ENCODE measurements around the gene AQR.
"Not testable (repeated sequence)": the region's sequence is repeated elsewhere in the genome, so short reads cannot be mapped to it uniquely, and the experiment has no call there.

AQR gene

DNA sequence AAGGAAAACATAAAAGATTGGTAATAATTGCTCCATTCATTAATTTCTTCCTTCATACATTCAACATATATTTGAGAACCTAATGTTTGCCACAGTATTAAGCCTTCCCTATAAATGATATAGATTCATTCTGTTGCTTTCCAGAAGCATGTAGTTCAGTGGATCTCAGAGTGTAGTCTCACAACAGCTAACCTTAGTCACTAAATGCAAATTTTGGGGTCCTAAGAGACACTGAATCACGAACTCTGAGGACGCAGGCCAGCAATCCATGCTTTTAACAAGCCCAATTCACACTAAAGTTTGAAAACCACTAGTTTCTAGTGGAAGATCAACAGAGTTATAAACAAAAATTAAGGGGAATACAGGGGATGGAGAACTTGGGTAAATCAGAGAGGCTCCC, 7.2 kb upstream of the AQR start:
- no peaks in the 10 kb centered on the region for H3K27me3 ChIP-seq (replicated peaks)
- TF ChIP-seq, protein P1, sequence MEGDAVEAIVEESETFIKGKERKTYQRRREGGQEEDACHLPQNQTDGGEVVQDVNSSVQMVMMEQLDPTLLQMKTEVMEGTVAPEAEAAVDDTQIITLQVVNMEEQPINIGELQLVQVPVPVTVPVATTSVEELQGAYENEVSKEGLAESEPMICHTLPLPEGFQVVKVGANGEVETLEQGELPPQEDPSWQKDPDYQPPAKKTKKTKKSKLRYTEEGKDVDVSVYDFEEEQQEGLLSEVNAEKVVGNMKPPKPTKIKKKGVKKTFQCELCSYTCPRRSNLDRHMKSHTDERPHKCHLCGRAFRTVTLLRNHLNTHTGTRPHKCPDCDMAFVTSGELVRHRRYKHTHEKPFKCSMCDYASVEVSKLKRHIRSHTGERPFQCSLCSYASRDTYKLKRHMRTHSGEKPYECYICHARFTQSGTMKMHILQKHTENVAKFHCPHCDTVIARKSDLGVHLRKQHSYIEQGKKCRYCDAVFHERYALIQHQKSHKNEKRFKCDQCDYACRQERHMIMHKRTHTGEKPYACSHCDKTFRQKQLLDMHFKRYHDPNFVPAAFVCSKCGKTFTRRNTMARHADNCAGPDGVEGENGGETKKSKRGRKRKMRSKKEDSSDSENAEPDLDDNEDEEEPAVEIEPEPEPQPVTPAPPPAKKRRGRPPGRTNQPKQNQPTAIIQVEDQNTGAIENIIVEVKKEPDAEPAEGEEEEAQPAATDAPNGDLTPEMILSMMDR (IDR thresholded peaks at IDR 0.05; ENCODE audit: low read depth, low read length, missing control alignments) = no peak
- no peak for DNase-seq

DNA sequence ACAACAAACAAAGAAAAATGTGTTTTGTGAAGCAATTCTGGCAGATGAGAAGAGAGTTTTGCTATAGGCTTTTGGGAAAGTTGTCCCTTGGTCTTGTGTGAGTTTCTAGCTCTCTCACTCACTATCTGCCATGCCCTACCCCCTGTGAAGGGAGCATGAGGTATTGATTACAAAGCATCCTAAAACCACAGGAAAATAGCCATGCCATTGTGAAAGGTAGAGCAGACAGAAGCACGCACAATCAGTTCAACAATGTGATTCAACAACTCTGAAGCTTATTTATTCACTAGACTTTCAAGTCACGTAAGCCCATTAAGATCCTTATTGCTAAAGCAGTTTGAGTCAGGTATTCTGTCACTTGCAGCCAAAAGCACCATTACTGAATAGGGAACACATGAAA, 6.5 kb upstream of the AQR start:
- in situ Hi-C loops (cut with HindIII; ENCODE audit: low pct_ligation_motif_present, low sequenced_read_pairs) = no loop called here
- Histone ChIP-seq H3K27ac (no peak overlapping the region), H3K36me3 (replicated peaks) (no peaks in the 10 kb centered on the region), H3K27me3 (replicated peaks) (no peaks in the 10 kb centered on the region), H3K4me3 (ENCODE audit: low read depth, low read length) (no peak overlapping the region)
- TF ChIP-seq, protein P1 (IDR thresholded peaks at IDR 0.05; ENCODE audit: low read depth, low read length, missing control alignments) = no peak
- DNase-seq = no peak

More for the DNA sequence above, 7.2 kb upstream of the AQR start:
- peaks cover 4% of the 10 kb centered on the region for H3K36me3 ChIP-seq (replicated peaks)
- no peak overlapping the region for H3K27ac ChIP-seq
- H3K4me3 ChIP-seq (ENCODE audit: low read depth, low read length) = no peak overlapping the region
- in situ Hi-C loops (cut with HindIII; ENCODE audit: low pct_ligation_motif_present, low sequenced_read_pairs) = no loop called here

DNA sequence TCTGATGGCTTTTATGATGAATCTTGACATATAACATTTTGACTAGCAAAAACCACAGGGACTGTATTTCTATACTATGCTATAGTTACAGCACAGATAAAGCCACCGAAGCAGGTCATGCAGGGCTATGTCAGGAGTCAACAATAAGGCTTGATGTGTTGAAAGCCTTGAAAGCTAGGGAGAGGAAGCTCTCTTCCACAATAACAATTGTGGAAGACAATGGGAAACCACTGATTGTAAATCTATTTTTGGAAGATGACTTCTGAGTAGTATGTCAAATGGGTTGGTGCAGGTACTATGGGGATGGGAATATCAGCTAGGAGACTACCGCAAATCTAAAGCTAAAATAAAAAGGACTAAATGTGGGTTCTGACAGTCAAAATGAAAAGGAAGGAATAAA, 4.0 kb upstream of the AQR start:
- Histone ChIP-seq H3K4me3 (ENCODE audit: low read depth, low read length) (no peak overlapping the region), H3K27me3 (replicated peaks) (no peaks in the 10 kb centered on the region), H3K36me3 (replicated peaks) (no peaks in the 10 kb centered on the region), H3K27ac (no peak overlapping the region)
- in situ Hi-C loops (cut with HindIII; ENCODE audit: low pct_ligation_motif_present, low sequenced_read_pairs) = no loop called here
- TF ChIP-seq, protein P1 (IDR thresholded peaks at IDR 0.05; ENCODE audit: low read depth, low read length, missing control alignments) = no peak
- no peak for DNase-seq

DNA sequence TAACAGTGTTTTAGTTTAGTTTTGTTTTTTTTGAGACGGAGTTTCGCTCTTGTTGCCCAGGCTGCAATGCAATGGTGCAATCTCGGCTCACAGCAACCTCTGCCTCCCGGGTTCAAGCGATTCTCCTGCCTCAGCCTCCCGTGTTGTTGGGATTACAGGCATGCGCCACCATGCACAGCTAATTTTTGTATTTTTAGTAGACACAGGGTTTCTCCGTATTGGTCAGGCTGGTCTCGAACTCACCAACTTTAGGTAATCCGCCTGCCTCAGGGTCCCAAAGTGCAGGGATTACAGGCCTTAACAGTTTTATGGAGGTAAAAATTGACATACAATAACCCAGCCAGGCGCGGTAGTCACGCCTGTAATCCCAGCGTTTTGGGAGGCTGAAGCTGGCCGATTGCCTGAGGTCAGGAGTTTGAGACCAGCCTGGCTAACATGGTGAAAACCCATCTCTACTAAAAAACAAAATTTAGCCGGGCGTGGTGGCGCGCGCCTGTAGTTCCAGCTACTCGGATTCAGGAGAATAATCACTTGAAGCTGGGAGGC, 629 bp upstream of the AQR start:
- DNase-seq; in situ Hi-C loops (cut with HindIII; ENCODE audit: low pct_ligation_motif_present, low sequenced_read_pairs); H3K27me3 ChIP-seq (replicated peaks); H3K36me3 ChIP-seq (replicated peaks): not testable (repeated sequence)
- H3K4me3 ChIP-seq (ENCODE audit: low read depth, low read length) = peak overlapping the region; percentile 98
- peak overlapping the region; percentile 20 for H3K27ac ChIP-seq

DNA sequence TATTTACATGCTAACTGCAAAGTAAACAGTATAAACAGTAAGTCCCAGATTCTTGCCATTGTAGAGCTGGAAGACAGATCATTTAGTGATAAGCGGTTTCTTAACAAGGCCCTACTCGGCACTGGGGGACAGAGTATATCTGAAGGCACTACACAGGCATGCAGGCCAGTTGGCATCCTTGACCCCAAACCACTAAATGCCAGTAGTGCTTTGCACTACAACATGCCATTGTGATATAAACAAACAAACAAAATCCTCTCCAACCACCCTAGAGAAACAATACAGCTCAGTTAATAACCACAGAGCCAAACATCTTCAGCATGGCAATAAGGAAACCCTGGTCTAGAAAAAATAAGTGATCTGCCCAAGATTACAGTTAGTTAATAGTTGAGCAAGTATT, 5.3 kb downstream of the AQR start:
- in situ Hi-C loops (cut with HindIII; ENCODE audit: low pct_ligation_motif_present, low sequenced_read_pairs) = no loop called here

DNA sequence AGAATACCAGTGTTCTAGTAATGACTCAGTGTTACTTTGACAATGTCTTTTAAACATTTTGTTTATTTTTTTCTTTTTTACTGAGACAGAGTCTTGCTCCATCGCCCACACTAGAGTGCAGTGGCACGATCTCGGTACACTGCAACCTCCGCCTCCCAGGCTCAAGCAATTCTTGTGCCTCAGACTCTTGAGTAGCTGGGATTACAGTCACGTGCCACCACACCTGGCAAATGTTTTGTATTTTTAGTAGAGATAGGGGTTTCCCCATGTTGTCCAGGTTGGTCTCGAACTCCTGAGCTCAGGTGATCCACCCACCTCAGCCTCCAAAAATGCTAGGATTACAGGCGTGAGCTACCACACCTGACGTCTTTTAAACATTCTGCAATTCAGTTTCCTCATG, 15.7 kb downstream of the AQR start:
- Histone ChIP-seq H3K27me3 (replicated peaks) (no peaks in the 10 kb centered on the region), H3K27ac (no peak overlapping the region), H3K36me3 (replicated peaks) (peaks cover 11% of the 10 kb centered on the region), H3K4me3 (ENCODE audit: low read depth, low read length) (no peak overlapping the region)
- TF ChIP-seq, protein P1 (IDR thresholded peaks at IDR 0.05; ENCODE audit: low read depth, low read length, missing control alignments) = no peak
- no peak for DNase-seq
- in situ Hi-C loops (cut with HindIII; ENCODE audit: low pct_ligation_motif_present, low sequenced_read_pairs) = no loop called here

More for the DNA sequence above, 5.3 kb downstream of the AQR start:
- Histone ChIP-seq H3K27ac (no peak overlapping the region), H3K27me3 (replicated peaks) (no peaks in the 10 kb centered on the region), H3K4me3 (ENCODE audit: low read depth, low read length) (no peak overlapping the region), H3K36me3 (replicated peaks) (peaks cover 7% of the 10 kb centered on the region)
- no peak for DNase-seq
- TF ChIP-seq, protein P1 (IDR thresholded peaks at IDR 0.05; ENCODE audit: low read depth, low read length, missing control alignments) = no peak

All from brain microvascular endothelial cell (primary cell).